ENCODE results near the gene FBLN1.

- no peak for TF ChIP-seq CTCF (IDR thresholded peaks at IDR 0.05)
- TF ChIP-seq POLR2A (IDR thresholded peaks at IDR 0.05): no peak
Measured at GRCh38 chr22:45585946-45586540, 83.4 kb downstream of the FBLN1 start.
